Measurements from ENCODE around the gene PINK1.

The PINK1 gene

GRCh38 chr1:20609541-20609940, 23.7 kb upstream of the PINK1 start:
- Histone ChIP-seq H3K9ac (ENCODE audit: low read length) (no peak overlapping the region), H3K4me1 (ENCODE audit: low read length) (no peaks in the 10 kb centered on the region), H3K27me3 (ENCODE audit: low read depth, low read length) (0 out of 2 replicates have a peak, but pooled peaks cover 2% of the 10 kb centered on the region), H3K9me3 (ENCODE audit: insufficient read depth, low read length) (no peaks in the 10 kb centered on the region), H3K4me2 (ENCODE audit: low read length) (no peak overlapping the region), H3K79me2 (ENCODE audit: low read length) (no peaks in the 10 kb centered on the region), H2AFZ (ENCODE audit: low read depth, low read length) (no peak overlapping the region), H3K27ac (ENCODE audit: low read length) (no peak overlapping the region), H4K20me1 (ENCODE audit: insufficient read depth, low read length) (no peaks in the 10 kb centered on the region), H3K4me3 (ENCODE audit: low read length) (no peak overlapping the region), H3K36me3 (replicated peaks; ENCODE audit: low read depth, low read length) (no peaks in the 10 kb centered on the region)
- TF ChIP-seq EZH2phosphoT487 (IDR thresholded peaks at IDR 0.05; ENCODE audit: low read depth) (no peak), CTCF (IDR thresholded peaks at IDR 0.05; ENCODE audit: low read depth, low read length) (no peak)

GRCh38 chr1:20610970-20611369, 22.3 kb upstream of the PINK1 start:
- Histone ChIP-seq H3K4me1 (ENCODE audit: low read length) (no peaks in the 10 kb centered on the region), H3K27ac (ENCODE audit: low read length) (no peak overlapping the region), H3K4me2 (ENCODE audit: low read length) (no peak overlapping the region)

GRCh38 chr1:20611652-20612051, 21.6 kb upstream of the PINK1 start:
- Histone ChIP-seq H3K36me3 (replicated peaks; ENCODE audit: low read depth, low read length) (no peaks in the 10 kb centered on the region), H3K9me3 (ENCODE audit: insufficient read depth, low read length) (no peaks in the 10 kb centered on the region), H2AFZ (ENCODE audit: low read depth, low read length) (no peak overlapping the region), H3K27ac (ENCODE audit: low read length) (no peak overlapping the region), H3K4me3 (ENCODE audit: low read length) (no peak overlapping the region), H3K79me2 (ENCODE audit: low read length) (no peaks in the 10 kb centered on the region), H3K4me1 (ENCODE audit: low read length) (no peaks in the 10 kb centered on the region), H3K27me3 (ENCODE audit: low read depth, low read length) (no peaks in the 10 kb centered on the region), H3K4me2 (ENCODE audit: low read length) (no peak overlapping the region), H3K9ac (ENCODE audit: low read length) (no peak overlapping the region), H4K20me1 (ENCODE audit: insufficient read depth, low read length) (no peaks in the 10 kb centered on the region)
- TF ChIP-seq CTCF (IDR thresholded peaks at IDR 0.05; ENCODE audit: low read depth, low read length) (no peak), EZH2phosphoT487 (IDR thresholded peaks at IDR 0.05; ENCODE audit: low read depth) (no peak)

More at GRCh38 chr1:20610970-20611369, 22.3 kb upstream of the PINK1 start:
- H3K9ac ChIP-seq (ENCODE audit: low read length) = no peak overlapping the region
- H3K9me3 ChIP-seq (ENCODE audit: insufficient read depth, low read length) = no peaks in the 10 kb centered on the region
- TF ChIP-seq EZH2phosphoT487 (IDR thresholded peaks at IDR 0.05; ENCODE audit: low read depth) = no peak
- no peak overlapping the region for H3K4me3 ChIP-seq (ENCODE audit: low read length)
- no peak overlapping the region for H2AFZ ChIP-seq (ENCODE audit: low read depth, low read length)
- no peaks in the 10 kb centered on the region for H4K20me1 ChIP-seq (ENCODE audit: insufficient read depth, low read length)
- H3K27me3 ChIP-seq (ENCODE audit: low read depth, low read length) = 0 out of 2 replicates have a peak, but pooled peaks cover 2% of the 10 kb centered on the region
- no peaks in the 10 kb centered on the region for H3K36me3 ChIP-seq (replicated peaks; ENCODE audit: low read depth, low read length)
- H3K79me2 ChIP-seq (ENCODE audit: low read length) = no peaks in the 10 kb centered on the region

GRCh38 chr1:20612221-20612746, 21.0 kb upstream of the PINK1 start:
- no peak overlapping the region for H3K4me3 ChIP-seq (ENCODE audit: low read length)
- TF ChIP-seq EZH2phosphoT487 (IDR thresholded peaks at IDR 0.05; ENCODE audit: low read depth) = no peak
- TF ChIP-seq CTCF (IDR thresholded peaks at IDR 0.05; ENCODE audit: low read depth, low read length) = no peak
- H3K9me3 ChIP-seq (ENCODE audit: insufficient read depth, low read length) = no peaks in the 10 kb centered on the region
- no peaks in the 10 kb centered on the region for H4K20me1 ChIP-seq (ENCODE audit: insufficient read depth, low read length)
- H3K27ac ChIP-seq (ENCODE audit: low read length) = no peak overlapping the region
- no peaks in the 10 kb centered on the region for H3K4me1 ChIP-seq (ENCODE audit: low read length)
- H3K27me3 ChIP-seq (ENCODE audit: low read depth, low read length) = no peaks in the 10 kb centered on the region
- H2AFZ ChIP-seq (ENCODE audit: low read depth, low read length) = no peak overlapping the region
- no peaks in the 10 kb centered on the region for H3K36me3 ChIP-seq (replicated peaks; ENCODE audit: low read depth, low read length)
- H3K79me2 ChIP-seq (ENCODE audit: low read length) = no peaks in the 10 kb centered on the region
- H3K9ac ChIP-seq (ENCODE audit: low read length) = no peak overlapping the region
- no peak overlapping the region for H3K4me2 ChIP-seq (ENCODE audit: low read length)
